Measurements from ENCODE around the gene GJC1.
A peak's percentile ranks its signal among the peaks of the same experiment; 100 is the strongest.

The GJC1 gene

DNA sequence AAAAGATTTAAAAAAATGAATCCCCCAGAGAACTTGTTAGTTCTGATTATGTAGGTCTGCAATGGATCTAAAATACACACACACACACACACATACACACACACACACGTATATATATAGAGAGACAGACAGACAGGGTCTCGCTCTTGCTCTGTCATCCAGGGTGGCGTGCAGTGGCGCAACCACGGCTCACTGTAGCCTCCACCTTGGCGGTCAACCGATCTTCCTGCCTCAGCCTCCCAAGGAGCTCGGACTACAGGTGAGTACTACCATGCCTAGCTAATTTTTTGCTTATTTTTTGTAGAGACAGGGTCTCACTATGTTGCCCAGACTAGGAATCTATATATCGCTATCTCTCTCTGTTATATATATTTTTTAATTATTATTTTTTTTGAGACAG lies 33.4 kb downstream of the GJC1 start:
- DNase-seq = no peak

DNA sequence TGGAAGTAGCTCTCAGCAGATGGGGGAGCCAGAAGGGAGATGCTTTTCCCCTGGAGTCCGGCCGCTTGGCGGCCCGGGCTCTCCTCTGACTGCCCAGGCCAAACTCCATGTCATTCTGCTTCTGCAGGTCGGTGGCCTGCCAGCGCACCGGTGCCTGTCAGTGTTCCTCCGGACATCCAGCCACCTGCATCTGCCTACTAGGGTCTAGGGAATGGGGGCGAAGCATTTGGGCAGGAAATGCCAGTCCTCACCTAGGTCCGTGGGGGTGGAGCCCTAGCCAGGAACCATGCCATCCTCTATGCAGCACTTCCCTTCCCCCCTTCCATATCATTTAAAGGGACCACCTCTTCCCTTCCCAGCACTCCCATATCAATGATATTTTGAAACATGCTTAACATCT lies 34.2 kb downstream of the GJC1 start:
- no peak for DNase-seq

DNA sequence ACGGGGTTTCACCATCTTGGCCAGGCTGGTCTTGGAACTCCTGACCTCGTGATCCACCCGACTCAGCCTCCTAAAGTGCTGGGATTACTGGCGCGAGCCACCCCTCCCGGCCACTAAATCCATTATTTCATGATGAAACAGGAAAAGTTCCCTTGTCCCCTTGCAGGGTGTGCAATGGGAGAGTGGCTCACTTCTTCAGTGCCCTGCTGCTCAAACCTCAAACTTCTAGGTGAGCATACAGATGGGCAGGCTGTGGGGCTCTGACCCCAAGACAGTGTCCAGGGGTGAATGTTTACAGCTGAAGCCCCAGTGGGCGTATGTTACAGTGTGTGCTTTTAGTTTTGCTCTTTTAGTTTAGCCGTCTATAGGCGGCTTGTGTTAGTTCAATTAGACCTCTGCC lies 34.7 kb downstream of the GJC1 start:
- DNase-seq = no peak

- peak; percentile 78 for DNase-seq
Observed at GRCh38 chr17:44794851-44795413, 35.2 kb downstream of the GJC1 start.

DNA sequence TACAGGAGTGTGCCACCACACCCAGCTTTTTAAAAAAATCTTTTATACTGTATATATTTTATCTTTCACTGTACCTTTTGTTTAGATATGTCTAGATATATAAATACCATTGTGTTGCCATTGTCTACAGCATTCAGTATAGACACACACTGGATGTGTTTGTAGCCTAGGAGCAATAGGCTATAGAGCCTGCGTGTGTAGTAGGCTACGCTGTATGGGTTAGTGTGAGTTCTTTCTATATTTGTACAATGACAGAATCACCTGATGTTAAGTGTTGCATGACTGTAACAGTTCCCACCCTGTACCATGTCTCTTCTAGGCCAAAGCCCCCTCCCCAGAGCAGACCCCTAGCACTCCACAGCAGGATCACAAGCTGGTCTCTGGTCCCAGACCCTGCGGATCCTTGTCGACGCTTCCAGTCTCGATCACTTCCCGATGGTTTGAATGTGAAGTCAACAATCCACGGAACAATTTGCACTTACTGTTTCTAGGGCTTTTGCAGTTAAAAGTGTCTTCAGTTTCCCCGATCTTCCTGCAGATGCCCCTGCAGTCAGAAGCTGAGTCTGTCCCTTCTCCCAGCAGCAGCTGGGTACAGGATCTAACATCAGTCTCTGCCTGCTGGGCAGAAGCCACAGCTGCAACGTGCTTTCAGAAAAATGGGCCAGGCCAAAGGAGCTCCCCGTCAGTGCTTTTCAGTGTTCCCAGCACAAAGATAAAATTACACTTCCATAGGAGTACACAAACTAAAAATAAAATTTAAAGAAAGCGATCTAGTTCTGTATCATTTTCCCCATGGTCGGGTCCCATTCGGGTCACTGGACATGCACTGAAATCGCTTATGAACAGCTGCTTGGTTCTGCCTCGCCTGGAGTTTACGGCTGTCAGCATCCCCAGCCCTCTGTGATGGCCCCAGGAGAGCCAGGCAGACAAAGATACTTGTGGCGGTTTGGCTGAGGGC lies 35.9 kb downstream of the GJC1 start:
- DNase-seq = no peak

GRCh38 chr17:44792276-44792675 lies 37.8 kb downstream of the GJC1 start:
- DNase-seq = no peak

DNA sequence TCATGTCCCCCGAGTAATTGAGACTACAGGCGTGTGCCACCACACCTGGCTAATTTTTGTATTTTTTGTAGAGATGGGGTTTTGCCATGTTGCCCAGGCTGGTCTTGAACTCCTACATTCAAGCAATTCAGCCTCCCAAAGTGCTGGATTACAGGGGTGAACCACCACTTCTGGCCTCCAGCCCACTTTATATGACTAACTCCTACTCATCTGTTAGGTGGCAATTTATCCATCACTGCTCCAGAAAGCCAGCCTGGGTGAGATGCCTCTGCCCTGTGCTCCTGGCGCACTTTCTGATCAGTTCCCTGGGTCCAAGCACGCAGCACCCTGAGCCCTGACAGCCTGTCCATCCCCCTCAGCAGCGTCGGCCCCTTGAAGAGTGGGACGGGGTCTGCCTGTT lies 41.9 kb downstream of the GJC1 start:
- DNase-seq = no peak

DNA sequence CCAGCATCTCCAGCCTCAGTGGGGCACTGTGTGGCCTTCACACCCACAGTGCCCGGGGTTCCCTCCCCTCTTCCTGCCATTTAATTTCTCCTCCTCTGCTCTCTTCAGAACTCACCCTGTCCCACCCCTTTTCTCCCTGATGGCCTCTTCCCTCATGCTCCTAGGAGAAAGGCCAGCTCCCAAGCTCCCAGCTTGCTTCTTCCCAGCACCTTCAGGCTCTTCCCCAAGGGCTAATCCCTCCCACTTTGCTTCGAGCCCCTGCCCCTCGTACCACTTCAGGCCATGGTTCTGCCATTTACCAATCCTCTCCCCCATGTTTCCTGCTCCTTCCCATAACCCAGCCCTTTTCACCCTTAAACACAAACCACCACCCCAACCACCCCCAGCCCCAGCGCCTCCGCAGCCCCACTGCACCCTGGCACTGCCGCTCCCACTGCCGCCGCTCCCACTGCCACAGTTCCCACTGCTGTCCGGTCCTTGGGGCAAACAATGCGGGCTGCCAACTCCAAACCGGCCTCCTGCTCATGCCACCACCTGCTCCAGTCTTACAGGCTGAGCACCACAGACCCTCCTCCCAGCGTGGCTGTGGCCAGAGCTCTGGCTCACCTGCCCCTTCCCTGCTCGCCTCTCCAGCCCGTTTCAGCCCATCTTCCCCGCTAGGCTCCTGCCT lies 42.7 kb downstream of the GJC1 start:
- DNase-seq = no peak

- DNase-seq = no peak
Observed at GRCh38 chr17:44786551-44787081, 43.5 kb downstream of the GJC1 start.

GRCh38 chr17:44785921-44786320 lies 44.2 kb downstream of the GJC1 start:
- DNase-seq = no peak

DNA sequence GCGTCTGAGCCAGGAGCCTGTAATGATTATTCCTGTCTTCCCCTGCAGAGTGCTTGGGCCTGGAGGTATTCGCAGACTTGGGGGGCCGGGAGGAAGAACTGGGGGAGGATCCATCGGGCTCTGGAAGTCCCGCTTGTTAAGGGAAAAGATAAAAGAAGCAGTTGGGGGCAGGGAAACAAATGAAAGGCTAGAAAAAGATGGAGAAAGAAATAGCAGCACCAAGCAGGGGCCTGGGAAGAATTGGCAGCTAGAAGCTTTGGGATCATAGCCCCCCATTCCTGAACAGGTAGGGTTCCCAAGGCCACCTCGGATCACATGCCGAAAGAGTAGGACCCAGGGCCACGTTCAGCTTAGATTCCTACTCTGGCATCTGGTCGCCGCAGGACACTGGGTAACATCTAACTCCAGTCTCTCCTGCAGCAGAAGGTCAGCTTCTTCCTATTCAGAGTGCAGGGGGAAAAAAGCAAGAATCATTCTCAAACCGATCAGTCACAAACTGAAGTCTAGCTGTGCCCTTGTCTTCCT lies 47.7 kb downstream of the GJC1 start:
- no peak for DNase-seq

DNA sequence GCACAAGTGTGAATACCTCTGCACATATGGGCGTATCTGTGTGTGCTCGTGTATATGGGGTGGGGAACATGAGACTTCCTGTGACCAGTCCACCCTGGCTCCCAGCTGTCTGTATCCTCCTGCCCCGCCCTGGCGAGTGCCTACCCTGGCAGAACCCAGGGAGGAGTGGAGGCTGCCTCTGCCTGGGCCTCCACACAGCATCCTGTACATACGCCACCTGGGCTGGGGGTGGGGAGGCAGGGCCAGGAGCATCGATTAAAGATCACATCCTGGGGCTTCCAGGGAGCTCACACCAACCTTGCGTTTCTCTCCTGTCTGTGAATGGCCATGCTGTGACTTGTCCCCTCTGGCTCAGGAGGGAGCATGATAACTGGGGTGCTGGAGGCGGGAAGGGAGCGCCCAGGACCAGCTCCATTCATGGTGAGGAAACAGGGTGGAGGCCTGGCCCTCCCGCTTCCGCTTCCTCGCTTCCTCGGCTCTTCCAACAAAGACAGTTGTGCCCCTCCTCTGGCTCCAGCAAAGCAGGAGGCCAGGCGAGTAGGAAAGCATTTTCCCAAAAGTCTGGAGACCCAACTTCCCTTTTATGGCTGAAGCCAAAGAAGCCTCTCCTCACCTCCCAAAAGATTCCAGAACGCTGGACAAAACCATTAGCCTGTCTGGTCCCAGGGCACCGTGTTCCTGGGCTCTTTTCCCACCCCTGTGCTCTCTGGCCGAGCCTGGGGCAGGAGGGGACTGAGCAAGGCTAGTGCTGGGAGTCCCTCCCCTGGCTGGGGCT lies 48.3 kb downstream of the GJC1 start:
- DNase-seq = no peak

DNA sequence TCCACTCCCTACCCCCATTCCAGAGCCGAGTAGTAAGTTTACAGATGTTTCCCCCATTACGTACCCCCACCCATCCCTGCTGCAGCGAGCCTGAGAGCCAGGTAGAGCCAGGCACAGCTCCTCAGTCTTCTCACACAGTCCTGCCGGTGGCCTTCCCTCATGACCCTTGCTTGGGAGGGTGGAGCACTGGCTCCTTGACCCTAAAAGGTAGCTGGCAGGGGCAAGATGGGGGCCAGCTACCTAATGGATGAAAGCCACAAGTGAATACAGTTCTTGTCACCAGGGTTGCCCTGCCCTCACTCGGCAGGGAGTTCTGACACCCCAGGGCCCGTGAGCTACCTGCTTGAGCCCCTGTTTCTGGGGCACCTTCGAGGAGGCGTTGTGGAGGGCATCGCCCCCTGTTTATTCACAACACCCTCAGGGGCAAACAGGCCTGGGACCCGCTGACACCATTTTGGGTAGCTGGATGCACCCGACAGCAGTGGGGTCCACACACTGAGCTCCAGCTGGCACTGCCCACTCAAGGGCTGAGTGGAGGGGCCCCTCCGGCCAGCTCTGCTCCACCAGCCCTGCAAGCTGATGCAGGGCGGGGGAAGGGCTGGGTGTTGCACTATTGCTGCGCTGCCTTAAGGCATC lies 49.1 kb downstream of the GJC1 start:
- no peak for DNase-seq

GRCh38 chr17:44780161-44780560 lies 49.9 kb downstream of the GJC1 start:
- no peak for DNase-seq

DNA sequence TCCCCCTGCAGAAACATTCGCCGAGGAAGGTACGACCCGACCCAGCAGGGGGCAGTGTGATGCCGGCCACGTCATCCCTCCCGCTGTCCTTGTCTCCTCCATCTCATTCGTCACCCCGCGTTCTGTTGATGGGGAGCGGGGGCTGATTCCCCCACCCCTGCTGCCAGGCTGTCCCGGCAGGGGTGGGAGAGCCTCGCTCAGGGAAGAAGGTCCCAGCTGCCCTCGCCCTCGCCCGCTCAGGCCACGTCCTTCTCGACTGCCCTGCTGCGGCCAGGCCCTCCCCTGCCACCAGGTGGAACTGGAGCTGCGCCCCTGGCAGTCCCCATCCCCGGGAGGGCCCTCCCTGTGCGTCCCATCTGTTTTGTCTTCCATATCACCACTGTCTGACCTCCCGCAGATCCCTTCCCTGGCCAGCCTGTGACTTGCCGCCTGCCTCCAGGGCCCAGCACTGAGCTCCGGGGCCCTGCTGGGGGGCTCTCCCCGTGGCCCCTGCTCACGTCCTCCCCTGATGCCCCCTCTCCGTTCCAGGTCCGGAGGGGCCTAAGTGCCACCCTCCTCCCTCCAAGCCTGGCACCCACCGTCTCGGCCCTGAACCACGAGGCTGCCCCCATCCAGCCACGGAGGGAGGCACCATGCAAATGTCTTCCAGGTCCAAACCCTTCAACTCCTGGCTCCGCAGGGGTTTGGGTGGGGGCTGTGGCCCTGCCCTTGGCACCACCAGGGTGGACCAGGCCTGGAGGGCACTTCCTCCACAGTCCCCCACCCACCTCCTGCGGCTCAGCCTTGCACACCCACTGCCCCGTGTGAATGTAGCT lies 50.7 kb downstream of the GJC1 start:
- peak; percentile 51 for DNase-seq

GRCh38 chr17:44778656-44779210 lies 51.4 kb downstream of the GJC1 start:
- no peak for DNase-seq

GRCh38 chr17:44777394-44778348 lies 52.4 kb downstream of the GJC1 start:
- no peak for DNase-seq

DNA sequence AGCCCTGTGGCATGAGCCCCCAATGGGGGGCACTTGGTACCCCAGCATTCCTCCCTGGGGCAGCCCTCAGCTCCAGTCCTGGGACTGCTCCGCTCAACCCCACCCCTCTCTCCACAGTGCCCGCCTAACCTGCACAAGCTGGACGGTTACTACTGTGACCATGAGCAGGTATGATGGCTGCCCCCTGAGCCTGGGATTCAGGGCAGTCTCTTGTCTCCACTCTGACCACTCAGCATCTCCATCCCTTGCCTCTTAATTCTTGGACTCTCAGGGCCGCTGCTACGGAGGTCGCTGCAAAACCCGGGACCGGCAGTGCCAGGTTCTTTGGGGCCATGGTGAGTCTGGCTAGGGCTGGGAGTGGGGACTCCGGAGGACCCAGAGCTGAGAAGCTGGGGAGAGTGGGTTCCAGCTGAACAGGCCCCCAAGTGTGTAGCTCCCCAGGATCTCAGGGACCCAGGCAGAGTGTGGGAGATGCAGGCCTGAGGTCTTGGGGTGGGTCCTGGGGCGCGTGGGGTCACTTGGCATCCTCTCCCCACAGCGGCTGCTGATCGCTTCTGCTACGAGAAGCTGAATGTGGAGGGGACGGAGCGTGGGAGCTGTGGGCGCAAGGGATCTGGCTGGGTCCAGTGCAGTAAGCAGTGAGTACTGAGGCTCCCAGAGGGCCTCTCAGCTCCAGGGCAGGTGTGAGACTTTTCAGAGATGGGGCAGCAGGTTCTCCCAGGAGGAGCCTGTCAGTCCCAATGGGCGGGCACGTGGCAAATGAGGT lies 53.3 kb downstream of the GJC1 start:
- DNase-seq = no peak

Data from kidney glomerular epithelial cell (primary cell).